SK-N-SH (cell line): ENCODE results near the gene IL20RB. TPM values are rescaled to one million over a fixed set of nuclear protein-coding genes. Genes with fewer than 3 reads are reported as not detected.

Experiments
- CTCF ChIA-PET: fragments of 300-600, 350-600 bp; formaldehyde crosslinking; extraction: SDS; loops from one replicate; lab custom pipeline; 2021; lab: Yijun Ruan, JAX
- POLR2A ChIA-PET: fragments of 350-600 bp; sonication (Branson Sonifier 250); formaldehyde crosslinking; extraction: SDS; loops from one replicate; lab custom pipeline; 2020; ENCODE audit warnings: antibody characterized with exemption, inconsistent platforms; lab: Yijun Ruan, JAX
- DNase-seq: peaks from one replicate; pipeline ENCODE4 v3.0.0; 2012
- H2AFZ ChIP-seq: fragments of 200-600 bp; sonication (generic); 2 replicates; pipeline ENCODE4 v1.8.1; 2016; ENCODE audit warnings: antibody characterized with exemption, mild to moderate bottlenecking, low read depth
- H3F3A ChIP-seq: fragments of 200-600 bp; sonication (generic); replicated peaks from 2 replicates; pipeline ENCODE3; 2016; ENCODE audit warnings: antibody characterized with exemption, mild to moderate bottlenecking; ENCODE audit not compliant: insufficient read depth
- H3K27ac ChIP-seq, 2 experiments: fragments of 200-500 bp in 1 of 2; fragments of 200-600 bp in 1 of 2; sonication (Bioruptor generic) in 1 of 2; sonication (generic), shearing (Covaris generic) in 1 of 2; 2 replicates each; pipeline versions ENCODE4 v1.5.1 to v1.6.1; 2014 to 2016; ENCODE audit warnings: low read depth in 2 of 2, inconsistent platforms in 1 of 2, low read length in 1 of 2, mild to moderate bottlenecking in 1 of 2, mixed read lengths in 1 of 2
- H3K27me3 ChIP-seq: fragments of 200-600 bp; sonication (generic), shearing (Covaris generic); 2 replicates; pipeline ENCODE4 v1.6.1; 2016; ENCODE audit warnings: mixed run types; ENCODE audit not compliant: insufficient read depth
- H3K36me3 ChIP-seq, 2 experiments: fragments of 200-500 bp in 1 of 2; fragments of 200-600 bp in 1 of 2; sonication (Bioruptor generic) in 1 of 2; sonication (generic) in 1 of 2; replicated peaks in 1 of 2; 2 replicates each; pipeline versions ENCODE3 to v1.5.1; 2014 to 2016; ENCODE audit warnings: low read length in 1 of 2, mild to moderate bottlenecking in 1 of 2; ENCODE audit not compliant: insufficient read depth in 2 of 2, control insufficient read depth in 1 of 2
- H3K4me1 ChIP-seq, 2 experiments: fragments of 200-500 bp in 1 of 2; fragments of 200-600 bp in 1 of 2; sonication (Bioruptor generic) in 1 of 2; sonication (generic), shearing (Covaris generic) in 1 of 2; 2 replicates each; pipeline versions ENCODE4 v1.5.1 to v1.6.1; 2014 to 2016; ENCODE audit warnings: low read depth in 1 of 2, low read length in 1 of 2, mixed run types in 1 of 2; ENCODE audit not compliant: insufficient read depth in 2 of 2, control insufficient read depth in 1 of 2
- H3K4me2 ChIP-seq: fragments of 200-600 bp; sonication (generic), shearing (Covaris generic); 2 replicates; pipeline ENCODE4 v1.6.1; 2017; ENCODE audit warnings: mixed run types
- H3K4me3 ChIP-seq, 2 experiments: fragments of 200-500 bp in 1 of 2; fragments of 200-600 bp in 1 of 2; sonication (Bioruptor generic) in 1 of 2; sonication (generic), shearing (Covaris generic) in 1 of 2; 2 replicates each; pipeline versions ENCODE4 v1.5.1 to v1.8.1; 2014 to 2016; ENCODE audit warnings: low read depth in 2 of 2, inconsistent platforms in 1 of 2, low read length in 1 of 2, mild to moderate bottlenecking in 1 of 2, mixed read lengths in 1 of 2, moderate library complexity in 1 of 2
- H3K79me2 ChIP-seq: fragments of 200-600 bp; sonication (generic); 2 replicates; pipeline ENCODE4 v1.8.1; 2017; ENCODE audit warnings: mild to moderate bottlenecking; ENCODE audit not compliant: insufficient read depth
- H3K9ac ChIP-seq: fragments of 200-600 bp; sonication (generic); 2 replicates; pipeline ENCODE4 v1.6.1; 2017; ENCODE audit warnings: mixed run types
- H3K9me2 ChIP-seq: fragments of 200-600 bp; sonication (generic); 2 replicates; pipeline ENCODE4 v1.6.1; 2017; ENCODE audit warnings: mixed run types
- H3K9me3 ChIP-seq: fragments of 200-600 bp; sonication (generic); 2 replicates; pipeline ENCODE4 v1.6.1; 2017; ENCODE audit warnings: mixed run types, mild to moderate bottlenecking, moderate library complexity
- H4K20me1 ChIP-seq: fragments of 200-600 bp; sonication (generic); 2 replicates; pipeline ENCODE4 v1.6.1; 2017; ENCODE audit warnings: mild to moderate bottlenecking, mixed run types; ENCODE audit not compliant: insufficient read depth
- EP300 ChIP-seq, 2 experiments: IDR thresholded peaks; 2 replicates each; pipeline versions ENCODE4 v1.4.0 to v1.6.1; 2012; ENCODE audit warnings: borderline replicate concordance in 1 of 2, low read depth in 1 of 2, low read length in 1 of 2
- FOXJ3 ChIP-seq: sonication (generic); formaldehyde crosslinking; IDR thresholded peaks from 2 replicates; pipeline ENCODE4 v1.5.1; 2020; ENCODE audit warnings: mild to moderate bottlenecking, missing genetic modification reagents
- FOXM1 ChIP-seq: IDR thresholded peaks from 2 replicates; pipeline ENCODE4 v1.4.0; 2012; ENCODE audit warnings: low read depth, mild to moderate bottlenecking
- GATA2 ChIP-seq: sonication (generic); formaldehyde crosslinking; IDR thresholded peaks from 2 replicates; pipeline ENCODE4 v1.5.0; 2020; ENCODE audit warnings: mild to moderate bottlenecking, missing genetic modification reagents
- MXI1 ChIP-seq: IDR thresholded peaks from 2 replicates; pipeline ENCODE4 v1.6.1; 2012; ENCODE audit warnings: mild to moderate bottlenecking, low read depth, low read length, improper control_type of control experiment
- NRF1 ChIP-seq: IDR thresholded peaks from 2 replicates; pipeline ENCODE4 v1.6.1; 2012; ENCODE audit warnings: low read depth, mild to moderate bottlenecking, low read length
- POLR2AphosphoS5 ChIP-seq: IDR thresholded peaks from 2 replicates; pipeline ENCODE4 v1.6.1; 2012; ENCODE audit warnings: low read depth, low read length
- RAD21 ChIP-seq: IDR thresholded peaks from 2 replicates; pipeline ENCODE4 v1.6.1; 2012; ENCODE audit warnings: mild to moderate bottlenecking, low read length
- RCOR1 ChIP-seq: fragments of 150-350 bp; IDR thresholded peaks from 2 replicates; pipeline ENCODE4 v1.6.1; 2017; ENCODE audit warnings: antibody characterized with exemption, low read length
- RFX5 ChIP-seq: IDR thresholded peaks from 2 replicates; pipeline ENCODE4 v1.6.1; 2012; ENCODE audit warnings: mild to moderate bottlenecking, improper control_type of control experiment, low read length
- RXRA ChIP-seq: IDR thresholded peaks from 2 replicates; pipeline ENCODE4 v1.4.0; 2012; ENCODE audit warnings: low read depth, mild to moderate bottlenecking, borderline replicate concordance
- SIN3A ChIP-seq: IDR thresholded peaks from 2 replicates; pipeline ENCODE4 v1.6.1; 2012; ENCODE audit warnings: low read depth, mild to moderate bottlenecking, low read length, moderate library complexity, borderline replicate concordance
- ZBTB33 ChIP-seq: IDR thresholded peaks from 2 replicates; pipeline ENCODE4 v1.4.0; 2012; ENCODE audit warnings: low read depth, borderline replicate concordance
- WGBS: methylation state at CpG from one replicate; pipeline ENCODE4 v1.1.6; 2017; ENCODE audit warnings: low lambda C conversion rate; 5-methylcytosine and 5-hydroxymethylcytosine counted together
- polyA plus RNA-seq, 3 experiments: library from polyadenylated mRNA; depleted of rRNA; stranded (reverse); fragments of >200 nt; gene quantifications; 2 replicates each; pipeline ENCODE4 v1.2.3, GENCODE V29; 2012
- TF ChIP-seq, protein P1 (sequence below): IDR thresholded peaks from 2 replicates; pipeline ENCODE4 v1.6.1; 2012; ENCODE audit warnings: mild to moderate bottlenecking, low read depth, low read length, moderate library complexity
- TF ChIP-seq, protein P2 (sequence below): IDR thresholded peaks from 2 replicates; pipeline ENCODE4; 2012

Gene IL20RB
- polyA plus RNA-seq, 1 of the 3 experiments (the other 2 are of a cell fraction): 0.58 TPM

GRCh38 chr3:136946978-136947377, 10.8 kb upstream of the IL20RB start (continued):
- TF ChIP-seq, protein P1, sequence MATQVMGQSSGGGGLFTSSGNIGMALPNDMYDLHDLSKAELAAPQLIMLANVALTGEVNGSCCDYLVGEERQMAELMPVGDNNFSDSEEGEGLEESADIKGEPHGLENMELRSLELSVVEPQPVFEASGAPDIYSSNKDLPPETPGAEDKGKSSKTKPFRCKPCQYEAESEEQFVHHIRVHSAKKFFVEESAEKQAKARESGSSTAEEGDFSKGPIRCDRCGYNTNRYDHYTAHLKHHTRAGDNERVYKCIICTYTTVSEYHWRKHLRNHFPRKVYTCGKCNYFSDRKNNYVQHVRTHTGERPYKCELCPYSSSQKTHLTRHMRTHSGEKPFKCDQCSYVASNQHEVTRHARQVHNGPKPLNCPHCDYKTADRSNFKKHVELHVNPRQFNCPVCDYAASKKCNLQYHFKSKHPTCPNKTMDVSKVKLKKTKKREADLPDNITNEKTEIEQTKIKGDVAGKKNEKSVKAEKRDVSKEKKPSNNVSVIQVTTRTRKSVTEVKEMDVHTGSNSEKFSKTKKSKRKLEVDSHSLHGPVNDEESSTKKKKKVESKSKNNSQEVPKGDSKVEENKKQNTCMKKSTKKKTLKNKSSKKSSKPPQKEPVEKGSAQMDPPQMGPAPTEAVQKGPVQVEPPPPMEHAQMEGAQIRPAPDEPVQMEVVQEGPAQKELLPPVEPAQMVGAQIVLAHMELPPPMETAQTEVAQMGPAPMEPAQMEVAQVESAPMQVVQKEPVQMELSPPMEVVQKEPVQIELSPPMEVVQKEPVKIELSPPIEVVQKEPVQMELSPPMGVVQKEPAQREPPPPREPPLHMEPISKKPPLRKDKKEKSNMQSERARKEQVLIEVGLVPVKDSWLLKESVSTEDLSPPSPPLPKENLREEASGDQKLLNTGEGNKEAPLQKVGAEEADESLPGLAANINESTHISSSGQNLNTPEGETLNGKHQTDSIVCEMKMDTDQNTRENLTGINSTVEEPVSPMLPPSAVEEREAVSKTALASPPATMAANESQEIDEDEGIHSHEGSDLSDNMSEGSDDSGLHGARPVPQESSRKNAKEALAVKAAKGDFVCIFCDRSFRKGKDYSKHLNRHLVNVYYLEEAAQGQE: no peak
- TF ChIP-seq FOXM1 (no peak), FOXJ3 (CRISPR knock-in tag) (no peak)
- TF ChIP-seq, protein P2, sequence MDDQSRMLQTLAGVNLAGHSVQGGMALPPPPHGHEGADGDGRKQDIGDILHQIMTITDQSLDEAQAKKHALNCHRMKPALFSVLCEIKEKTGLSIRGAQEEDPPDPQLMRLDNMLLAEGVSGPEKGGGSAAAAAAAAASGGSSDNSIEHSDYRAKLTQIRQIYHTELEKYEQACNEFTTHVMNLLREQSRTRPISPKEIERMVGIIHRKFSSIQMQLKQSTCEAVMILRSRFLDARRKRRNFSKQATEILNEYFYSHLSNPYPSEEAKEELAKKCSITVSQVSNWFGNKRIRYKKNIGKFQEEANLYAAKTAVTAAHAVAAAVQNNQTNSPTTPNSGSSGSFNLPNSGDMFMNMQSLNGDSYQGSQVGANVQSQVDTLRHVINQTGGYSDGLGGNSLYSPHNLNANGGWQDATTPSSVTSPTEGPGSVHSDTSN: no peak

DNA sequence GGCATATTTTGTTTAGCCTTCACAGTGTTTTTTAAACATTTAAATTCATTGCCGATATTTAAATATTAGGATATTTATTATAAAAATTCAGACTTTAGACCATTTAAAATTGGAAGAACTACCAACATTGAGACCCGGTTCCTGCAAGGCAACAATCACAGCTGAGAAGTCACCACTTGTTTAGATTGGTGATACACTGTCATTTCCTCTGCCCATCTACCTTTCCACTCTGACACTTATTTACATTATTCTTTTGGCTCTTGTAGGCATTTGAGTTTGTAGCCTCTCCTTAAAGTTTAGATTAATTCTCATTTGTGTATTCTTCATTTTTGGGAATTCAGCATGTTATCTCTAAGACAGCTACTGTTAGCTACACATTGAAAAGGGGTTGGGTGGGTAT, 10.3 kb upstream of the IL20RB start:
- Histone ChIP-seq H3K27me3 (no peaks in the 10 kb centered on the region), H3K4me3 (no peak overlapping the region), H3K36me3 (peaks cover 6 to 19% of the 10 kb centered on the region in 2 experiments), H3K79me2 (peaks cover 12% of the 10 kb centered on the region; the same call in 1 of the 2 replicates), H4K20me1 (no peaks in the 10 kb centered on the region), H3K4me1 (peaks cover 2 to 5% of the 10 kb centered on the region in 2 experiments; a peak in 3 of 4 replicates), H3K9me2 (no peaks in the 10 kb centered on the region), H3K9me3 (no peaks in the 10 kb centered on the region), H3K4me2 (no peak overlapping the region)
- ChIA-PET CTCF (interaction anchor here (0.9 to 2.3 kb wide), 2 partner anchors 66 to 85 kb away, joined by 3 to 8 read pairs; no protein-coding TSS in a partner anchor), POLR2A (no interaction called here)
- DNase-seq: no peak
- TF ChIP-seq MXI1: no peak
- TF ChIP-seq, all 33 proteins: peak for 0
- no peak overlapping the region for H3K9ac ChIP-seq
- peaks cover 3% of the 10 kb centered on the region for H3F3A ChIP-seq
- no peak overlapping the region for H3K27ac ChIP-seq
- no peak overlapping the region for H2AFZ ChIP-seq
- WGBS: 48% methylated on average over 2 of the region's 2 CpGs

- H3K36me3 ChIP-seq: peaks cover 6 to 19% of the 10 kb centered on the region in 2 experiments
- H3K27ac ChIP-seq: no peak overlapping the region
- peaks cover 0 to 3% of the 10 kb centered on the region in 2 experiments; a peak in 2 of 4 replicates for H3K4me1 ChIP-seq
- no peaks in the 10 kb centered on the region for H4K20me1 ChIP-seq
- peaks cover 3% of the 10 kb centered on the region for H3F3A ChIP-seq
- H3K27me3 ChIP-seq: no peaks in the 10 kb centered on the region
- H3K79me2 ChIP-seq: no peaks in the 10 kb centered on the region
- H2AFZ ChIP-seq: no peak overlapping the region
- no peak overlapping the region for H3K4me3 ChIP-seq
- ChIA-PET CTCF (interaction anchor here (2.3 kb wide), 1 partner anchor 65 kb away, joined by 8 read pairs; no protein-coding TSS in a partner anchor), POLR2A (no interaction called here)
- H3K9me3 ChIP-seq: no peaks in the 10 kb centered on the region
- no peak overlapping the region for H3K9ac ChIP-seq
- no peaks in the 10 kb centered on the region for H3K9me2 ChIP-seq
- DNase-seq: no peak
- H3K4me2 ChIP-seq: no peak overlapping the region
- TF ChIP-seq POLR2AphosphoS5 (no peak), RXRA (no peak), EP300 (IDR thresholded peaks at IDR 0.05; ENCODE audit: borderline replicate concordance in 1 of 2, low read depth in 1 of 2, low read length in 1 of 2) (no peak), NRF1 (no peak), RFX5 (no peak), RAD21 (no peak), RCOR1 (no peak), ZBTB33 (no peak), GATA2 (no peak), MXI1 (no peak), SIN3A (no peak)
- TF ChIP-seq, protein P1: no peak
Measured at GRCh38 chr3:136949146-136949545, 8.6 kb upstream of the IL20RB start.
